HEK293 (cell line): Measurements from ENCODE around the gene IFT27.

Experiments
- ZFP41 ChIP-seq: fragments of 450-650 bp; formaldehyde crosslinking; IDR thresholded peaks from 2 replicates; pipeline ENCODE4 v1.5.1; 2016; ENCODE audit warnings: missing biosample characterization, missing genetic modification characterization, borderline replicate concordance
- ZNF366 ChIP-seq: fragments of 450-650 bp; formaldehyde crosslinking; conservative IDR thresholded peaks from 2 replicates; pipeline ENCODE4 v1.5.1; 2016; ENCODE audit warnings: missing biosample characterization, missing genetic modification characterization
- ZNF707 ChIP-seq: fragments of 450-650 bp; formaldehyde crosslinking; IDR thresholded peaks from 2 replicates; pipeline ENCODE4 v1.5.1; 2016; ENCODE audit warnings: missing biosample characterization, missing genetic modification characterization
- TF ChIP-seq, protein P1 (sequence below): fragments of 450-650 bp; formaldehyde crosslinking; IDR thresholded peaks from 2 replicates; pipeline ENCODE4 v1.5.1; 2016; ENCODE audit warnings: missing biosample characterization, missing genetic modification characterization

- TF ChIP-seq ZNF366 (tag by site-specific recombination) (no peak), ZNF707 (no peak), ZFP41 (no peak)
- TF ChIP-seq, protein P1, sequence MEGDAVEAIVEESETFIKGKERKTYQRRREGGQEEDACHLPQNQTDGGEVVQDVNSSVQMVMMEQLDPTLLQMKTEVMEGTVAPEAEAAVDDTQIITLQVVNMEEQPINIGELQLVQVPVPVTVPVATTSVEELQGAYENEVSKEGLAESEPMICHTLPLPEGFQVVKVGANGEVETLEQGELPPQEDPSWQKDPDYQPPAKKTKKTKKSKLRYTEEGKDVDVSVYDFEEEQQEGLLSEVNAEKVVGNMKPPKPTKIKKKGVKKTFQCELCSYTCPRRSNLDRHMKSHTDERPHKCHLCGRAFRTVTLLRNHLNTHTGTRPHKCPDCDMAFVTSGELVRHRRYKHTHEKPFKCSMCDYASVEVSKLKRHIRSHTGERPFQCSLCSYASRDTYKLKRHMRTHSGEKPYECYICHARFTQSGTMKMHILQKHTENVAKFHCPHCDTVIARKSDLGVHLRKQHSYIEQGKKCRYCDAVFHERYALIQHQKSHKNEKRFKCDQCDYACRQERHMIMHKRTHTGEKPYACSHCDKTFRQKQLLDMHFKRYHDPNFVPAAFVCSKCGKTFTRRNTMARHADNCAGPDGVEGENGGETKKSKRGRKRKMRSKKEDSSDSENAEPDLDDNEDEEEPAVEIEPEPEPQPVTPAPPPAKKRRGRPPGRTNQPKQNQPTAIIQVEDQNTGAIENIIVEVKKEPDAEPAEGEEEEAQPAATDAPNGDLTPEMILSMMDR (tag by site-specific recombination): no peak
These were observed 48.7 kb upstream of the IFT27 start for GRCh38 chr22:36824655-36825054.
